ENCODE measurements around the gene HDAC8.
"Not testable (repeated sequence)": the region's sequence is repeated elsewhere in the genome, so short reads cannot be mapped to it uniquely, and the experiment has no call there.

HDAC8 gene

GRCh38 chrX:72368796-72369195 lies 203.8 kb downstream of the HDAC8 start:
- no peak for DNase-seq

- DNase-seq = no peak
These were observed 205.1 kb downstream of the HDAC8 start for GRCh38 chrX:72367516-72367915.

GRCh38 chrX:72366701-72367454 lies 205.8 kb downstream of the HDAC8 start:
- DNase-seq = no peak

GRCh38 chrX:72366178-72366577 lies 206.5 kb downstream of the HDAC8 start:
- DNase-seq = no peak

- DNase-seq = no peak
These were observed 207.5 kb downstream of the HDAC8 start for GRCh38 chrX:72365126-72365525.

GRCh38 chrX:72360326-72360725 lies 212.3 kb downstream of the HDAC8 start:
- no peak for DNase-seq

- peak; percentile 63 for DNase-seq
These were observed 214.3 kb downstream of the HDAC8 start for GRCh38 chrX:72358313-72358712.

GRCh38 chrX:72352786-72353185 lies 219.9 kb downstream of the HDAC8 start:
- no peak for DNase-seq

- DNase-seq = no peak
These were observed 220.9 kb downstream of the HDAC8 start for GRCh38 chrX:72351606-72352334.

GRCh38 chrX:72349190-72349589 lies 223.5 kb downstream of the HDAC8 start:
- DNase-seq = no peak

- DNase-seq = no peak
These were observed 224.2 kb downstream of the HDAC8 start for GRCh38 chrX:72348247-72348979.

GRCh38 chrX:72347366-72347765 lies 225.3 kb downstream of the HDAC8 start:
- no peak for DNase-seq

GRCh38 chrX:72346302-72346949 lies 226.2 kb downstream of the HDAC8 start:
- DNase-seq = no peak

- DNase-seq = no peak
These were observed 232.0 kb downstream of the HDAC8 start for GRCh38 chrX:72340626-72341025.

GRCh38 chrX:72340041-72340440 lies 232.6 kb downstream of the HDAC8 start:
- DNase-seq = no peak

GRCh38 chrX:72330131-72330530 lies 242.5 kb downstream of the HDAC8 start:
- DNase-seq = no peak

- no peak for DNase-seq
These were observed 245.9 kb downstream of the HDAC8 start for GRCh38 chrX:72326605-72327300.

- not testable (repeated sequence) for DNase-seq
These were observed 253.0 kb downstream of the HDAC8 start for GRCh38 chrX:72319651-72320050.

GRCh38 chrX:72317139-72317538 lies 255.5 kb downstream of the HDAC8 start:
- DNase-seq = no peak

- no peak for DNase-seq
These were observed 256.1 kb downstream of the HDAC8 start for GRCh38 chrX:72316408-72317110.

- DNase-seq = no peak
These were observed 257.8 kb downstream of the HDAC8 start for GRCh38 chrX:72314881-72315280.

Data from EL (cell line).